Activated CD4-positive, alpha-beta T cell treated with anti-CD3 and anti-CD28 coated beads for 1 hour (primary cell): ENCODE data around the gene PDCD2L.
"Not testable (repeated sequence)": the region's sequence is repeated elsewhere in the genome, so short reads cannot be mapped to it uniquely, and the experiment has no call there.

Experiments used
- DNase-seq: peaks from one replicate; pipeline ENCODE4 v3.0.0-alpha.2; 2020

Gene PDCD2L

DNA sequence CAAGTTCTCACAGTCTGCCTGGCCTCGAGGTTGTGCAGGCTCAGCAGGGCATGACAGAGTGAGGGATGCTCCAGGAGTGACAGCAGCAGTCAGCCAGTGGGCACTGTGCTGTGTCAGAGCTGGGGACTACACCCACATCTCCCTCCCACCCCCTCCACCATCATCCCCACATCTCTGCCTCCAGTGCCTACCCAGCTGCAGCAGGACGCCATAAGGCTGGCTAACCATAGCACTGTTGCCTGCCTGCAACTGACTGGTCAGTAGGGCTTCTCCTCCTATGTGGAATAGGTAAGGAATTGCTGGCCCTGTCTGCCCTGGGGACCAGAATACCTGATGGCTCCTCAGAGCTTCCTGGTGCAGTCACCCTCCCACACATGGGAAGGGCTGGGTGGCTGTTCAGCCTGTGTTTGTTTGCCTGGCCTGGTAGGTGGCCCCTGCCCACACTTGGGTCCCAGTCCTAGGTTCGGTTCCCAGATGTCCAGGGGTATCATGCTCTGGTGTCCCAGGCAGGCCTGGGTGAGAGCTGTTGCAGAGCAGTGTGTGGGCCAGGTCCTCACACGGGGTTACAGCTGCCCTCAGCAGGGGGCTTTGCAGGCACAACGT lies 23.5 kb upstream of the PDCD2L start:
- no peak for DNase-seq

DNA sequence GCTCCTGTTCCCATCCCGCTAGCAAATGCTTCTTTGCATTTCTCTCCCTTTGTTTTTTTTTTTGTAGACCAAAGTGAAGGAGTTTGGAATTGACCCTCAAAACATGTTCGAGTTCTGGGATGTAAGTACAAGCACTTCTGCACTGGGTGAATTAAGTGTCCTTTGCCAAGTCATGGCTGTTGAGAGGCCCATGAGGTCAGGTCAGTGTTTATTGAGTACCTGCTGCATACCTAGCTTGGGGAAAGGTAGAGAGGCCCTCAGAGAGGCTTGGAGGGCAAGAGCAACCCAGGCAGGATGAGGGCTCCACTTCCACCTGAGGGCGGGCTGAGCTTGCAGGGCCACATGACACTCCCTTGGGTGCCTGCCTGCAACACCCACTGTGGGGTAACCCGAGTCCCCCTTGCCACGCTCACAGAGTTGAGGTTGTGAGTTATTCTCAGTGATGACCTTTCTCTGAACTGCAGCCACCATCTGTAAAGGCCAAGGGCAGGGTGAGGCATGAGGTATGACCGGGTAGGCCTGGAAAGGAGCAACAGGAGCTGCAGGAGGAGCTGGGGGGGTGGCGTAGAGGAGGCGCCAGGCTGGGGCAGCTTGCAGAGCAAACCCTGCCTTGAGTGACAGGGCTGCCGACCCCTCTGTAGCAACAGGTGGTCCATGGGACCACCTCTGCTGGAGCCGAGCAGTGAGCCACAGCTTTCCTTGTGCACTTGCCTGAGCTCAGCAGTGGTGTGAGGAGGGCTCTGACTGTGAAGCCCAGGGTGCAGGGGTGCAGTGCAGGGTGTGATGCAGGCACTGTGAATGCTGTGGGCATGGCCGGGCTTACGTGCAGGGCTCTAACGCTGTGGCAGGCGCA lies 22.6 kb upstream of the PDCD2L start:
- DNase-seq, result no peak

DNA sequence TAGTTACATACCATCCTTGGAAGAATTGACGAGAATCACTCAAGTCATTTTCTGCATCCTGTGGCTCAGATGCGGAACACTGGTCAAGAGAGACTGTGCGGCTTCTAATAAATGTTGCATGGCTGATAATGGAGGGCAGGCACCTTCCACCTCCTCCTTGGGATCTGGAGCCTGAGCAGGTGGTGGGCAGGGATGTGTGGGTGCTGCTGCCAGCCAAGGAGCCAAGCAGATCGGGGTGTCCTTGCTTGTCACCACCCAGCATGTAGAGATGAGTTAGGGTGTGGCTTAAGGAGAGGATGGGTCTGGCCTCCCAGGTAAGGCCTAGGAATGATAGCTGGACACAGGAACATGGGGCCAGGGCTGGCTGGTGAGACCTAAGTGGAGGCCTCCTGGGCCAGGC lies 21.7 kb upstream of the PDCD2L start:
- no peak for DNase-seq

DNA sequence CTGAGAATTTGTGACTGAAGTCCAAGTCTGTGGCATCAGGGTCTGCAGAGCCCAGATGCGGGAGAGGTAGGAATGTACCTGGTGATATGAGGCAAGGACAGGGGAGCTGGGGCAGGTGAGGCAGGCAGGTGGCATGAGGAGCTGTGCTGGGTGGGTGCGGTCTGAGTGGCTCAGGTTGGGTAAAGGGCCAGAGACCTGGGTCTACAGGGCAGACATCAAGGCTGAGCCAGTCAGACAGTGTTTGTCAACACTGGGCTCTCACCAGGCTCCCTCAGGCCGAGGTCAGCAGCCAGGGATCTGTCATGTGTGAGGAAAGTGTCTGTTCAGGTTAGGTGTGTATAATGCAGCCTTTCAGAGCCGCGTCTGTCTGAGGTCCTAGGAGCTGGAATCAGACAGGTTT lies 20.6 kb upstream of the PDCD2L start:
- DNase-seq, result no peak

DNA sequence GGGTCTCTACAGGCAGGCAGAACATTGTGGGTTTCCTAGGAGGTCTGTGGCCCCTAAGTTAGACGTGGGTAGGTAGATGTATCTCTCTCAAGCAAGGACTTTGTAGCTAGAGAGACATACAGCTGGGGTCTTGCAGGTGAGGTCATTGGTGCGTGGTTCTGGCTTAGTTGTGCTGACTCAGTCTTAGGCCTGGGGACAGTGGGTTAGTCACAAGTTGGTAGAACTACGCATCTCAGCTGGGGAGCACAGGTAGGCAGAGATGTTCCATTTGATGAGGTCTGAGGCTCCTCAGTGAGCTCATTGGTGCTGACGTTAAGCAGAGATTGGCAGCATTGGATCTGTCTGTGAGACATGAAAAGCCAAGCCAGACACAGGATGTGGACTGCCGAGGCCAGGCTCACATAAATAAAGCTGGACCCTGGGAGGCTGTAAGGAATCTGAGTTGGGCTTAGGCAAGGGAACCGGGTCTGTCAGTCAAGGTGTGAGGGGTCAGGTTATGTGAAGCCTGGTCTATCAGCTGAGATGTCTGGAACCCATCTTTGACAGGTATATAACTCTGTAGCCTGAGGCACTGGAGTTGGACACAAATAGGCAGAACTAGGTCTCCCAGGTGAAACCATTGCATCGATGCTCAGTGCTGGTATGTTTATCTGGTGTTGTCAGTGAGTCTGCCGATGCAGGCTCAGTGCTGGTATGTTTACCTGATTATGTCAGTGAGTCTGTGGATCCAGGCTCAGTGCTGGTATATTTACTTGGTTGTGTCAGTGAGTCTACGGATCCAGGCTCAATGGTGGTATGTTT lies 17.4 kb upstream of the PDCD2L start:
- no peak for DNase-seq

DNA sequence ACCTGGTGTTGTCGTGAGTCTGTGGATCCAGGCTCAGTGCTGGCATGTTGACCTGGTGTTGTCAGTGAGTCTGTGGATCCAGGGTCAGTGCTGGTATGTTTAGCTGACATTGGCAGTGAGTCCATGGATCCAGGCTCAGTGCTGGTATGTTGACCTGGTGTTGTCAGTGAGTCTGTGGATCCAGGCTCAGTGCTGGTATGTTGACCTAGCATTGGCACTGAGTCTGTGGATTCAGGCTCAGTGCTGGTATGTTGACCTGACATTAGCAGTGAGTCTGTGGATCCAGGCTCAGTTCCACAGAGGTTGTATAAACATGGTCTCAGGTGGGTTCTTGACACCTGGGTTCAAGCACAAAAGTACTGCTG lies 16.8 kb upstream of the PDCD2L start:
- no peak for DNase-seq

DNA sequence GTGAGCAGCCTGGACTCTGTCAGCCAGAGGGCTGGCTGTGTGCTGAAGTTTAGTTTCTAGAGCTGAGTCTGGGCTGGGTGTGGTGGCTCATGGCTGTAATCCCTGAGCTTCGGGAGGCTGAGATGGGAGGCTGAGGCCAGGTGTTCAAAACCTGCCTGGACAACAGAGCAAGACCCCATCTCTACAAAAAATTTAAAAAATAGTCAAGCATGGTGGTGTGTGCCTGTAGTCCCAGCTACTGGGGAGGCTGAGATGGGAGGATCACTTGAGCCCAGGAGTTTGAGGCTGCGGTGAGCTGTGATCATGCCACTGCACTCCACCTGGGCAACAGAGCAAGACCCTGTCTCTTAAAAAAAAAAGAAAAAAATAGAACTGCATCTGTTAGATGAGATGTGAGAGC lies 15.5 kb upstream of the PDCD2L start:
- DNase-seq, result not testable (repeated sequence)

DNA sequence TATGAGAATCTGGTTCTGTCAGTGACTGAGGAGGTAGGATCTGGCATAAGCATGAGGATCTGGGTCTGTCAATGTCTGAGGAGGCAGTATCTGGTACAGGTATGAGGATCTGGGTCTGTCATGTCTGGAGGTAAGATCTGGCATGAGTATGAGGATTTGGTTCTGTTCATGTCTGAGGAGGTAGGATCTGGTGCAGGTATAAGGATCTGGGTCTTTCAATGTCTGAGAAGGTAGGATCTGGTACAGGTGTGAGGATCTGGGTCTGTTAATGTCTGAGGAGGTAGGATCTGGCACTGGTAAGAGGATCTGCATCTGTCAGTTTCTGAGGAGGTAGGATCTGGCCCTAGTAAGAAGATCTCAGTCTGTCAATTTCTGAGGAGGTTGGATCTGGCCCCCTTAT lies 12.4 kb upstream of the PDCD2L start:
- DNase-seq, result no peak

DNA sequence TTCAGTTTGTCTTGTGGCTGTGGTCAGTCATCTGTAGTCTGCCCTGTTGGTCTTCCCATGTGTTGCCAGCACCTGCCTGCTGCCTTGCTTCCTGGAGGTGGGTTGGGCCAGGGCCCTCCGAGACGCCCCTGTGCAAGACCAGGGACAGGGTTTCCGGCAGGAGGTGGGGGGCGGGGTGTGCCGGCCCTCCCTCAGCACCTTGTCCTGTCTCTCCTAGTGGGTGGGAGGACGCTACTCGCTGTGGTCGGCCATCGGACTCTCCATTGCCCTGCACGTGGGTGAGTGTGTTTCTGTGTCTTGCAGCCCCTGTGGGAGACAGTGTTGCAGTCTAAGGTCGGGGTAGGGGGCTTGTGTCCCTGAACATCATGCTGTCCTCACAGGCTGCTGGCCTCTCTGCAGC lies 11.2 kb upstream of the PDCD2L start:
- DNase-seq, result no peak

DNA sequence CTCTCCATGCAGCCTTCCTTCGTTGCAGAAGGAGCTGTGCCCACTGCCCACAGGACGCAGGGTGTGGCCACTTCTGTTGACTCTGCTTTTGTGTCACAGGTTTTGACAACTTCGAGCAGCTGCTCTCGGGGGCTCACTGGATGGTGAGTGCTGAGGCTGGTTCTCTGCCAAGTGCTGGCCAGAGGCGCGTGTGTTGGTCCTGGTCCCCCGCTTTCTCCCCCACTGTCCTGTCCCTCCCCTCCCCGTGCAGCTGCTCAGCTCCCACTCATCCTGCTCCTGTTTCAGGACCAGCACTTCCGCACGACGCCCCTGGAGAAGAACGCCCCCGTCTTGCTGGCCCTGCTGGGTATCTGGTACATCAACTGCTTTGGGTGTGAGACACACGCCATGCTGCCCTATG lies 10.6 kb upstream of the PDCD2L start:
- DNase-seq, result no peak

DNA sequence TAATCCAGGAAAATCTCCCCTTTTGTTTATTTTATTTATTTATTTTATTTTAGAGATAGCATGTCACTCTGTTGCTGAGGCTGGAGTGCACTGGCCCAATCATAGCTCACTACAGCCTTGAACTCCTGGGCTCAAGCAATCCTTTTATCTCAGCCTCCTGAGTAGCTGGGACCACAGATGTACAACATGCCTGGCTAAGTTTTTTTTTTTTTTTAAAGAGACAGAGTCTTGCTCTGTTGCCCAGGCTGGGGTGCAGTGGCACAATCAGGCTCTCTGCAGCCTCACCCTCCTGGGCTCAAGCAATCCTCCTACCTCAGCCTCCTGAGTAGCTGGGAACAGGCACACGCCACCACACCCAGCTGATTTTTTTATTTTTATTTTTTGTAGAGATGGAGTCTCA lies 6.3 kb upstream of the PDCD2L start:
- DNase-seq, result no peak

DNA sequence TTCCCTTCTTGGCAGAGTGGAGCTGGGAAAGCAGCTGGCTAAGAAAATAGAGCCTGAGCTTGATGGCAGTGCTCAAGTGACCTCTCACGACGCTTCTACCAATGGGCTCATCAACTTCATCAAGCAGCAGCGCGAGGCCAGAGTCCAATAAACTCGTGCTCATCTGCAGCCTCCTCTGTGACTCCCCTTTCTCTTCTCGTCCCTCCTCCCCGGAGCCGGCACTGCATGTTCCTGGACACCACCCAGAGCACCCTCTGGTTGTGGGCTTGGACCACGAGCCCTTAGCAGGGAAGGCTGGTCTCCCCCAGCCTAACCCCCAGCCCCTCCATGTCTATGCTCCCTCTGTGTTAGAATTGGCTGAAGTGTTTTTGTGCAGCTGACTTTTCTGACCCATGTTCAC lies 4.3 kb upstream of the PDCD2L start:
- no peak for DNase-seq

DNA sequence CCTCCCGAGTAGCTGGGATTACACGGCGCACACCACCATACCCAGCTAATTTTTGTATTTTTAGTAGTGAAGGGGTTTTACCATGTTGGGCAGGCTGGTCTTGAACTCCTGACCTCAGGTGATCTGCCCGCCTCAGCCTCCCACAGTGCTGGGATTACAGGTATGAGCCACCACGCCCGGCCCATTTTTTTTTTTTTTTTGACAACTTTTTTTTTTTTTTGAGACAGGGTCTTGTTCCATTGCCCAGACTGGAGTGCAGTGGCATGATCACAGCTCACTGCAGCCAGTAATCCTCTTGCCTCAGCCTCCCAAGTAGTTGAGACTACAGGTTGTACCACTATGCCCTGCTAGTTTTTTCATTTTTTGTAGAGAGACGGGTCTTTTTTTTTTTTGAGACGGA lies 3.4 kb upstream of the PDCD2L start:
- DNase-seq, result not testable (repeated sequence)

DNA sequence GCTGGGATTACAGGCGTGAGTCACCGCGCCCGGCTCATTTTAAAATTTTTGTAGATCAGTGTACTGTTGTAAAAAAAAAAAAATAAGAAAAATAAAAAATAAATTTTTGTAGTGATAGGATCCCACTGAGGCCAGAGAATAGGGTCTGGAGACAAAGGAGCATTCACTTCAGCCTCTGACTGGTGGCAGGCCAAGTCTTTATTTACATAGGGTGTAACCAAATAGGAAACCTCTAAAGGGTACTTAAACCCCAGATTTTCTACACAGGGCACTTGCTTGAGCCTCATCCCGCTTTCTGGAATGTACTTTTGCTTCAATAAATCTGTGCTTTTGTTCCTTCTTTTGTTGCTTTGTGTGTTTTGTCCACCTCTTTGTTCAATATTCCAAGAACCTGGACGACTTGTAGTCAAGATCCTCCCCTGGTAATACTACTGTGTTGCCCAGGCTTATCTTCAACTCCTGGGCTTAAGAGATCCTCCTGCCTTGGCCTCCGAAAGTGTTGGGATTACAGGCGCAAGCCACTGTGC lies 2.1 kb upstream of the PDCD2L start:
- no peak for DNase-seq

DNA sequence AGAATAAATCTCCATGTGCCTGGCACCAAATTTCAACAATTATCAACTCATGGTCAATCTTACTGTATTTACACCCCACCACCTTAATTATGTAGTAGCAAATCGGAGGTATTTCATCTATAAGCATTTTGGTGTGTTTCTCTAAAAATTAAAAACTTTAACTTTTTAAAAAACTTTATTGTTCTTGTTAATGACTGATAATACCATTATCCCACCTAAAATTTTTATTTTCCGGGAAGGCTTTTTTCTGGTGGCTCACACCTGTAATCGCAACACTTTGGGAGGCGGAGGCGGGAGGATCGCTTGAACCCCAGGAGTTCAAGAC lies 453 bp upstream of the PDCD2L start:
- DNase-seq, result no peak

DNA sequence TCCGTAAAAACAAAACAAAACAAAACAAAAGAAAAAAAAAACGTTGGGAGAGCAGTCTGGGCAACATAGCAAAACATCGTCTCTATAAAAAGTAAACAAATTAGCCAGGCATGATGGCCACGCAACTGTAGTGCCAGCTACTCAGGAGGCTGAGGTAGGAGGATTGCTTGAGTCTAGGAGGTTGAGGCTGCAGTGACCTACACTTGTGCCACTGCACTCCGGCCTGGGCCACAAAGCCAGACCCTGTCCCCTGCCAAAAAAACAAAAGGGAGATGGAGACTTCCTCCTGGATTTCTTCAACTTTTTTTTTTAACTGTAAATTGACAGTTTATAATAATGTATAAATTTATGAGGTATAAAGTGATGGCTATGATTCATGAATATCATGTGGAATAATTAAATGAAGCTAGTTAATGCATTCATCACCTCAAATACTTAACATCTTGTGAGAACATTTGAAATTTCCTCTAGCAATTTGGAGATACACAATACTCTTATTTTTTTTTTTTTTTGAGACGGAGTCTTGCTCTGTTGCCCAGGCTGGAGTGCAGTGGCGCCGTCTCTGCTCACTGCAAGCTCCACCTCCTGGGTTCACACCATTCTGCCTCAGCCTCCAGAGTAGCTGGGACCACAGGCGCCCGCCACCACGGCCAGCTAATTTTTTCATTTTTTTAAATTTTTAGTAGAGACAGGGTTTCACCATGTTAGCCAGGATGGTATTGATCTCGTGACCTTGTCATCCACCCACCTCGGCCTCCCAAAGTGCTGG lies 1.9 kb downstream of the PDCD2L start:
- DNase-seq, result no peak

DNA sequence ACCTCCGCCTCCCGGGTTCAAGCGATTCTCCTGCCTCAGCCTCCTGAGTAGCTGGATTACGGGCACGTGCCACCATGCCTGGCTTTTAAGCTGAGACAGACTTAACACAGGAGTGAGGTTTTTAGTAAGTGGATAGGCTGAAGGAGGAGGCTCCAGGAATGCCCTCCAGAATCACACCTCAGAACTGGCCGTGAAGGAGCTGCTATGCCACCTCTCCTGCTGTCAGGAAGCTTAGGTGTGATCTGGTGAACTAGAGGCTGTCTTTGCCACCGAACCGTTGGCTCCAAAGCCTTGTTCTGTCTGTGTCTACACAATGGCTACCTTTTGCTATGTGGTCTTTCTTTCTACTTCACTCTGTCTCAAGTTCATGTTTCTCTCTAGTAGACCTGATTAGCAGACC lies 4.2 kb downstream of the PDCD2L start:
- no peak for DNase-seq

DNA sequence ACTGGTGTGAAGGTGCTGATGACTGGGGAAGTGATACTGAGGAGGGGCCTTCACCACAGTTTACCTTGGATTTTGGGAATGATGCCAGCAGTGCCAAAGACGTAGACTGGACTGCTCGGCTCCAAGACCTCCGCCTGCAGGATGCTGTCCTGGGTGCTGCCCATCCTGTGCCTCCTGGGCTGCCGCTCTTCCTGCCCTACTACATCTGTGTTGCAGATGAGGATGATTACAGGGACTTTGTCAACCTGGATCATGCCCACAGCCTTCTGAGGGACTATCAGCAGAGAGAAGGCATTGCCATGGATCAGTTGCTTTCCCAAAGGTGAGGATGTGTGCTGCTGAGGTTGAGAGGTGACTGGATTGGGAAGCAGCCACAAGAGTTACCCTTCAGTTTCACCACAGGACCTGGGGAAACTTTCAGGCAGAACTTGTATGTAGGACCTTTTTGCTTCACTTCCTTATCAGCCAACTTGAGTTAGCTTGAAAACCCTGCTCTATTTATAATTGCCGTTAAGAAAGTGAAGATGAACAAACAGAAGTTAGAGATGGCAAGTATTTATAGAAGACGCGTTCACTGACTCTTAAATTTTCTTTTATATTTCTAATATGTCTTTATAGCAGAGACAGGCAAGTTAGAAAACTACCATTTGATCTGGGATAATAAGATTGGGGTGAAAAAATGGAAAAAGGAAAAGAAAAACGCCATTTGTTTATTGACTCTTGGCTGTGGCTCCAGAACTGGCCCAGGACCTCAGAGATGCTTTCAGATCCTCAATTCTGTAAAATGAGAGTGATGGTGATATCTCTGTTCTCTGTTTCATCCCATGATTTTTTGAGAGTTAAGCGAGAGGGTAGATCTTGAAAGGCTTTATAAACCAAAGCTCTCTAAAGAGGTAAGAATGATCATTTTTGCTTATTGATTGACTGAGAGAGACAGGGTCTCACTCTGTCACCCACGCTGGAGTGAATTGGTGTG lies 5.3 kb downstream of the PDCD2L start:
- no peak for DNase-seq

DNA sequence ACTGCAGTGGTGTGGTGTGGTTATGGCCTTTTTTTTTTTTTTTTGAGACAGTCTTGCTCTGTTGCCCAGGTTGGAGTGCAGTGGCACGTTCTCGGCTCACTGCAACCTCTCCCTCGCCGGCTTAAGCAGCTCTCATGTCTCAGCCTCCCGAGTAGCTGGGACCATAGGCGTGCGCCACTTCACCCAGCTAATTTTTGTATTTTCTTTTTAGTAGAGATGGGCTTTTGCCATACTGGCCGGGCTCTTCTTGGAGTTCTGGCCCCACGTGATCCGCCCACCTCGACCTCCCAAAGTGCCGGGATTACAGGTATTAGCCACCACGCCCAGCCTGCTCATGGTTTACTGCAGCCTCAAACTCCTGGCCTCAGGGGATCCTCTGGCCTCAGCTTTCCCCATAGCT lies 7.0 kb downstream of the PDCD2L start:
- DNase-seq, result no peak

DNA sequence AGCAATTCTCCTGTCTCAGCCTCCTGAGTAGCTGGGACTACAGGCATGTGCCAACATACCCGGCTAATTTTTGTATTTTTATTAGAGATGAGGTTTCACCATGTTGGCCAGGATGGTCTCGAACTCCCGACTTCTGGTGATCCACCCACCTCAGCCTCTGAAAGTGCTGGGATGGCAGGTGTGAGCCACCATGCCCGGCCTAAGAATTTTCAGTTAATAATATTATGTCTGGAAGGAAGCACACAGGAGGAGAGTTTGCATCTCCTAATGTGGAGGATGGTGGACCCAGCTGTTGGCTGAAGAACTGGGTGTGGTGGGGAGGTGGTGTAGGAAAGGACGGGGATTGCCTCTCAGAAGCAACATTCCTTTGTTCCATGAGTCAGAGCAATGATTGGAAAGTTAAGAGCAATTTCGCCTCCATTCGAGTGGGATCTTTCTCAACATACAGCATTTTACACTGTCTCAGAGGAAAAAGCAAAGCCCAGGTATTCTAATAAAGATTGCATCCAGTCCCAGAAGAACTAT lies 11.9 kb downstream of the PDCD2L start:
- DNase-seq, result no peak

DNA sequence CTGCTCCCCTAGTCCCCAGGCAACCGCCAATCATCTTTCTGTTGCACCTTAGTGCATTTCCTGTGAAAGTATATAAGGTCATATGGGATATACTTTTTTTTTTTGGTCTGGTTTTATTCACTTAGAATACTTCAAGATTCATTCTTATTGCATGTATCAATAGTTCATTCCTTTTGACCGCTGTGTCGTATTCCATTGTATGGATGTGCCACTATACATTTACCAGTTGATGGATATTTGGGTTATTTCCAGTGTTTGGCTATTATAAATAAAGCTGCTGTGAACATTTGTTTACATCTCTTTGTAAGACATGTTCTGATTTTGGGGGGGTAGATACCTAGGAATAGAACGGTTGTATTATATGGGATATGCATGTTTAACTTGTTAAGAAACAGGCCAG lies 14.1 kb downstream of the PDCD2L start:
- no peak for DNase-seq
